Activated T-cell treated with anti-CD3 and anti-CD28 coated beads, Interleukin-2, amount 50 U/mL, for 72 hours (primary cell): ENCODE results near the gene NUP210. TPM values are rescaled to one million over a fixed set of nuclear protein-coding genes. Genes with fewer than 3 reads are reported as not detected.
A peak's percentile ranks its signal among the peaks of the same experiment; 100 is the strongest.

Source experiments
- ATAC-seq, 2 donors: fragments of 150-1000 bp; cut with Tn5 transposase; replicated peaks in 1 of 2; 2 replicates each; pipeline ENCODE4 v1.10.0; 2021; ENCODE audit warnings: moderate library complexity in 2 of 2, mild to moderate bottlenecking in 1 of 2
- DNase-seq, 2 donors: peaks; one replicate each; pipeline ENCODE4 v3.0.0; 2021 to 2022; ENCODE audit warnings: mixed read lengths in 1 of 2
- H3K27ac Mint-ChIP-seq: one replicate; pipeline ENCODE4 v1.8.0; 2022; ENCODE audit warnings: mild to moderate bottlenecking, moderate library complexity, mixed read lengths
- H3K27me3 Mint-ChIP-seq: one replicate; pipeline ENCODE4 v1.8.0; 2022; ENCODE audit warnings: low read depth, mixed read lengths
- H3K36me3 Mint-ChIP-seq, 2 donors: one replicate each; pipeline ENCODE4 v1.8.0; 2022; ENCODE audit warnings: mixed read lengths in 2 of 2, mild to moderate bottlenecking in 1 of 2; ENCODE audit not compliant: insufficient read depth in 2 of 2
- H3K4me1 Mint-ChIP-seq: one replicate; pipeline ENCODE4 v1.8.0; 2022; ENCODE audit warnings: low read depth, mixed read lengths
- H3K4me3 Mint-ChIP-seq, 2 donors: one replicate each; pipeline ENCODE4 v1.8.0; 2022; ENCODE audit warnings: mild to moderate bottlenecking in 2 of 2, mixed read lengths in 2 of 2, moderate library complexity in 2 of 2
- H3K9me3 Mint-ChIP-seq, 2 donors: one replicate each; pipeline ENCODE4 v1.8.0; 2022; ENCODE audit warnings: mixed read lengths in 2 of 2
- total RNA-seq, 2 donors: library from RNA; stranded (reverse); gene quantifications; one replicate each; pipeline ENCODE4 v1.2.3, GENCODE V29; 2022

Gene NUP210
- total RNA-seq: 100 to 1,000 TPM; 138 to 144 TPM

GRCh38 chr3:13420045-13420830, at the start of gene NUP210:
Gene NUP210, minus strand, starts transcription at chr3:13420322. Its CDS starts 96 bp downstream, at chr3:13420226.
- Mint-ChIP-seq H3K9me3 (no peaks in the 10 kb centered on the region), H3K4me1 (peaks cover 64% of the 10 kb centered on the region), H3K4me3 (peak within 1 kb of the TSS; percentile 98 to 99), H3K36me3 (peaks cover 9 to 11% of the 10 kb centered on the region in 2 donors), H3K27ac (peak within 1 kb of the TSS; percentile 99), H3K27me3 (no peaks in the 10 kb centered on the region)
- ATAC-seq (peak; percentile 51 to 59), DNase-seq (peak; percentile 76 to 83)

GRCh38 chr3:13466781-13467180, 46.7 kb upstream of the NUP210 start:
- H3K27me3 Mint-ChIP-seq: peaks cover 5% of the 10 kb centered on the region
- ATAC-seq (no peak), DNase-seq (no peak)
- H3K4me3 Mint-ChIP-seq: no peak overlapping the region
- H3K27ac Mint-ChIP-seq: no peak overlapping the region
- H3K4me1 Mint-ChIP-seq: peaks cover under 1% of the 10 kb centered on the region
- no peaks in the 10 kb centered on the region for H3K36me3 Mint-ChIP-seq
- H3K9me3 Mint-ChIP-seq: no peaks in the 10 kb centered on the region

GRCh38 chr3:13465236-13465873, 45.2 kb upstream of the NUP210 start:
- ATAC-seq: no peak
- no peak for DNase-seq
- Mint-ChIP-seq H3K9me3 (no peaks in the 10 kb centered on the region), H3K36me3 (no peaks in the 10 kb centered on the region), H3K4me1 (peaks cover 8% of the 10 kb centered on the region), H3K27ac (no peak overlapping the region), H3K4me3 (no peak overlapping the region), H3K27me3 (peaks cover 5% of the 10 kb centered on the region)

- Mint-ChIP-seq H3K27me3 (peaks cover 5% of the 10 kb centered on the region), H3K27ac (no peak overlapping the region), H3K4me1 (peaks cover 8% of the 10 kb centered on the region), H3K9me3 (no peaks in the 10 kb centered on the region), H3K4me3 (no peak overlapping the region), H3K36me3 (no peaks in the 10 kb centered on the region)
- no peak for ATAC-seq
- DNase-seq: no peak
Measured at GRCh38 chr3:13463618-13464400, 43.7 kb upstream of the NUP210 start.

- H3K9me3 Mint-ChIP-seq: no peaks in the 10 kb centered on the region
- H3K4me3 Mint-ChIP-seq: no peak overlapping the region
- no peak for DNase-seq
- H3K4me1 Mint-ChIP-seq: peaks cover 8% of the 10 kb centered on the region
- ATAC-seq: no peak
- H3K27ac Mint-ChIP-seq: no peak overlapping the region
- H3K36me3 Mint-ChIP-seq: no peaks in the 10 kb centered on the region
- peaks cover 5% of the 10 kb centered on the region for H3K27me3 Mint-ChIP-seq
Measured at GRCh38 chr3:13462822-13463221, 42.7 kb upstream of the NUP210 start.

GRCh38 chr3:13462125-13462629, 42.1 kb upstream of the NUP210 start:
- ATAC-seq (no peak), DNase-seq (no peak)
- Mint-ChIP-seq H3K9me3 (no peaks in the 10 kb centered on the region), H3K36me3 (no peaks in the 10 kb centered on the region), H3K4me3 (no peak overlapping the region), H3K4me1 (peaks cover 8% of the 10 kb centered on the region), H3K27ac (no peak overlapping the region), H3K27me3 (peaks cover 5% of the 10 kb centered on the region)

GRCh38 chr3:13461169-13462124, 41.3 kb upstream of the NUP210 start:
- ATAC-seq (peak; percentile 98), DNase-seq (peak; percentile 84 to 87)
- H3K4me1 Mint-ChIP-seq: peaks cover 8% of the 10 kb centered on the region
- peaks cover 5% of the 10 kb centered on the region for H3K27me3 Mint-ChIP-seq
- H3K27ac Mint-ChIP-seq: no peak overlapping the region
- no peaks in the 10 kb centered on the region for H3K9me3 Mint-ChIP-seq
- H3K36me3 Mint-ChIP-seq: no peaks in the 10 kb centered on the region
- H3K4me3 Mint-ChIP-seq: no peak overlapping the region

GRCh38 chr3:13460341-13460736, 40.2 kb upstream of the NUP210 start:
- H3K36me3 Mint-ChIP-seq: no peaks in the 10 kb centered on the region
- peaks cover 4% of the 10 kb centered on the region for H3K27me3 Mint-ChIP-seq
- peaks cover 8% of the 10 kb centered on the region for H3K4me1 Mint-ChIP-seq
- no peaks in the 10 kb centered on the region for H3K9me3 Mint-ChIP-seq
- DNase-seq: no peak
- H3K4me3 Mint-ChIP-seq: no peak overlapping the region
- H3K27ac Mint-ChIP-seq: no peak overlapping the region
- ATAC-seq: no peak

- peaks cover 8% of the 10 kb centered on the region for H3K4me1 Mint-ChIP-seq
- no peak for DNase-seq
- H3K27me3 Mint-ChIP-seq: no peaks in the 10 kb centered on the region
- H3K27ac Mint-ChIP-seq: no peak overlapping the region
- ATAC-seq: no peak
- no peaks in the 10 kb centered on the region for H3K9me3 Mint-ChIP-seq
- no peaks in the 10 kb centered on the region for H3K36me3 Mint-ChIP-seq
- no peak overlapping the region for H3K4me3 Mint-ChIP-seq
Measured at GRCh38 chr3:13459605-13460340, 39.7 kb upstream of the NUP210 start.

- no peaks in the 10 kb centered on the region for H3K9me3 Mint-ChIP-seq
- H3K4me1 Mint-ChIP-seq: peaks cover 8% of the 10 kb centered on the region
- H3K27ac Mint-ChIP-seq: no peak overlapping the region
- no peak for DNase-seq
- no peak for ATAC-seq
- no peak overlapping the region for H3K4me3 Mint-ChIP-seq
- H3K36me3 Mint-ChIP-seq: no peaks in the 10 kb centered on the region
- H3K27me3 Mint-ChIP-seq: no peaks in the 10 kb centered on the region
Measured at GRCh38 chr3:13457593-13457992, 37.5 kb upstream of the NUP210 start.

GRCh38 chr3:13455644-13456043, 35.5 kb upstream of the NUP210 start:
- H3K27ac Mint-ChIP-seq: no peak overlapping the region
- ATAC-seq: no peak

More at GRCh38 chr3:13455644-13456043, 35.5 kb upstream of the NUP210 start:
- Mint-ChIP-seq H3K4me3 (no peak overlapping the region), H3K27me3 (no peaks in the 10 kb centered on the region), H3K9me3 (no peaks in the 10 kb centered on the region), H3K4me1 (peaks cover 16% of the 10 kb centered on the region), H3K36me3 (no peaks in the 10 kb centered on the region)
- DNase-seq: no peak
